GM12878 (cell line): ENCODE measurements around the gene CUL4A. TPM values are rescaled to one million over a fixed set of nuclear protein-coding genes. Genes with fewer than 3 reads are reported as not detected.

ENCODE experiments used
- ATAC-seq: fragments of 200-7000 bp; cut with Tn5 transposase; 3 replicates; pipeline ENCODE4 v1.9.1; 2020; ENCODE audit warnings: mild to moderate bottlenecking, moderate library complexity
- BruUV-seq: library from RNA; stranded (reverse); fragments of 400-500 nt; replicated peaks from 2 replicates; lab custom pipeline; 2021; lab: Mats Ljungman, UMichigan
- CTCF ChIA-PET: fragments of 300-600 bp; sonication (Branson Sonifier 250); formaldehyde crosslinking; extraction: SDS; loops from one replicate; lab custom pipeline; 2021; ENCODE audit warnings: inconsistent platforms; lab: Yijun Ruan, JAX
- POLR2A ChIA-PET: fragments of 350-600 bp; formaldehyde crosslinking; extraction: SDS; loops from one replicate; lab custom pipeline; 2021; ENCODE audit warnings: inconsistent platforms; lab: Charles Lee
- RAD21 ChIA-PET: fragments of 300-600 bp; sonication (Branson Sonifier 250); formaldehyde crosslinking; loops from one replicate; lab custom pipeline; 2023; ENCODE audit warnings: antibody characterized with exemption; ENCODE audit not compliant: unreplicated experiment; lab: Charles Lee
- SMC1A ChIA-PET: fragments of 300-600 bp; sonication (Branson Sonifier 250); formaldehyde crosslinking; loops from one replicate; lab custom pipeline; 2023; ENCODE audit not compliant: unreplicated experiment, uncharacterized antibody; lab: Charles Lee
- DNase-seq: peaks from one replicate; pipeline ENCODE4 v3.0.0-alpha.2; 2011; ENCODE audit warnings: low read depth, low spot score
- FAIRE-seq: peaks from 3 replicates; lab custom pipeline; 2011; peaks lifted over from hg19 to GRCh38; lab: Jason Lieb, UNC
- H2AFZ ChIP-seq: 2 replicates; pipeline ENCODE4 v1.6.0; 2011; ENCODE audit warnings: low read depth, low read length, control low read depth; ENCODE audit not compliant: control insufficient read depth
- H3K27ac ChIP-seq: 2 replicates; pipeline ENCODE4 v1.5.1; 2011; ENCODE audit warnings: control low read depth; ENCODE audit not compliant: control insufficient read depth, insufficient read depth
- H3K27me3 ChIP-seq, 2 experiments: replicated peaks in 1 of 2; 2 replicates each; pipeline versions ENCODE4 v1.6.0 to v1.6.1; 2011; ENCODE audit warnings: low read length in 1 of 2; ENCODE audit not compliant: control insufficient read depth in 2 of 2, insufficient read depth in 2 of 2
- H3K36me3 ChIP-seq, 2 experiments: 2 replicates each; pipeline ENCODE4 v1.5.1; 2011; ENCODE audit warnings: low read length in 1 of 2; ENCODE audit not compliant: control insufficient read depth in 2 of 2, insufficient read depth in 2 of 2
- H3K4me1 ChIP-seq: 2 replicates; pipeline ENCODE4 v1.6.1; 2011; ENCODE audit warnings: mild to moderate bottlenecking, low read length, moderate library complexity, mixed read lengths; ENCODE audit not compliant: control insufficient read depth, insufficient read depth
- H3K4me2 ChIP-seq: 2 replicates; pipeline ENCODE4 v1.6.0; 2011; ENCODE audit warnings: control low read depth; ENCODE audit not compliant: control insufficient read depth, insufficient read depth
- H3K4me3 ChIP-seq: fragments of 200-600 bp; sonication (generic); 2 replicates; pipeline ENCODE4 v1.5.1; 2016
- H3K79me2 ChIP-seq: 2 replicates; pipeline ENCODE4 v1.6.0; 2011; ENCODE audit warnings: low read length; ENCODE audit not compliant: control insufficient read depth, insufficient read depth
- H3K9ac ChIP-seq: 2 replicates; pipeline ENCODE4 v1.8.0; 2011; ENCODE audit warnings: low read length, control low read depth, mixed read lengths; ENCODE audit not compliant: control insufficient read depth, insufficient read depth
- H3K9me3 ChIP-seq: replicated peaks from 3 replicates; pipeline ENCODE4 v1.5.1; 2011; ENCODE audit warnings: mild to moderate bottlenecking, low read length; ENCODE audit not compliant: control insufficient read depth, insufficient read depth
- H4K20me1 ChIP-seq: 2 replicates; pipeline ENCODE4 v1.6.0; 2011; ENCODE audit not compliant: control insufficient read depth, insufficient read depth
- BMI1 ChIP-seq: fragments of 450-650 bp; IDR thresholded peaks from 2 replicates; pipeline ENCODE4 v1.6.1; 2016; ENCODE audit warnings: mild to moderate bottlenecking, moderate library complexity, borderline replicate concordance
- HCFC1 ChIP-seq: fragments of 150-350 bp; IDR thresholded peaks from 2 replicates; pipeline ENCODE4 v1.6.1; 2014; ENCODE audit warnings: low read length
- KAT2A ChIP-seq: conservative IDR thresholded peaks from 2 replicates; pipeline ENCODE4 v1.6.1; 2011; ENCODE audit warnings: low read depth, low read length; ENCODE audit not compliant: control insufficient read depth
- KDM1A ChIP-seq: fragments of 200-600 bp; sonication (generic); IDR thresholded peaks from 2 replicates; pipeline ENCODE4 v1.6.1; 2016; ENCODE audit warnings: borderline replicate concordance
- MYC ChIP-seq: IDR thresholded peaks from 2 replicates; pipeline ENCODE4 v1.6.1; 2011; ENCODE audit warnings: mild to moderate bottlenecking, low read length, moderate library complexity, inconsistent platforms; ENCODE audit not compliant: insufficient read depth, insufficient replicate concordance, insufficient read length, severe bottlenecking
- PML ChIP-seq: IDR thresholded peaks from 2 replicates; pipeline ENCODE4 v1.6.1; 2012; ENCODE audit warnings: low read length, inconsistent platforms
- RAD21 ChIP-seq: IDR thresholded peaks from 2 replicates; pipeline ENCODE4 v1.6.1; 2011; ENCODE audit warnings: mild to moderate bottlenecking, low read depth, low read length, moderate library complexity; ENCODE audit not compliant: insufficient read depth
- SMARCA5 ChIP-seq: fragments of 450-650 bp; IDR thresholded peaks from 2 replicates; pipeline ENCODE4 v1.6.1; 2017; ENCODE audit warnings: mild to moderate bottlenecking
- SRF ChIP-seq, 2 experiments: IDR thresholded peaks; 2 replicates each; pipeline ENCODE4 v1.6.1; 2011; ENCODE audit warnings: low read depth in 2 of 2, low read length in 2 of 2, mild to moderate bottlenecking in 1 of 2, moderate library complexity in 1 of 2
- ZBED1 ChIP-seq: IDR thresholded peaks from 2 replicates; pipeline ENCODE4 v1.6.1; 2016; ENCODE audit warnings: borderline replicate concordance
- ZNF274 ChIP-seq: IDR thresholded peaks from one replicate; pipeline ENCODE4 v1.8.0; 2011; ENCODE audit not compliant: insufficient read length, insufficient read depth
- whole genome bisulfite sequencing: methylation state at CpG from one replicate; pipeline ENCODE4 v1.1.6; 2016; ENCODE audit warnings: low lambda C conversion rate; ENCODE audit not compliant: insufficient replicate concordance, insufficient coverage; ENCODE audit errors: missing lambda C conversion rate; 5-methylcytosine and 5-hydroxymethylcytosine counted together
- in situ Hi-C: fragments of 300-500 bp; cut with MboI; formaldehyde crosslinking; loops from 9 replicates; pipeline ENCODE4 v1.14.3; 2018; ENCODE audit warnings: mixed read lengths
- intact Hi-C: fragments of 100-400 bp; cut with micrococcal nuclease; formaldehyde crosslinking; loops from one replicate; pipeline ENCODE4 v1.14.2; 2022; ENCODE audit not compliant: unreplicated experiment
- polyA plus RNA-seq, 11 experiments: library from polyadenylated mRNA; depleted of rRNA in 4 of 11; unstranded in 6 of 11; stranded (reverse) in 5 of 11; fragments of >200 nt; fragmentation: Nextera tagmentation in 4 of 11; fragmentation: Illumina TruSeq in 1 of 11; extraction: Ambion mirVana in 4 of 11; extraction: Trizol in 1 of 11; gene quantifications; 1 replicate in 1 of 11; 2 replicates in 10 of 11; pipeline versions ENCODE4 v1.2.1 to v1.2.3, GENCODE V29; 2011 to 2016; ENCODE audit warnings: inconsistent platforms in 2 of 11, missing spikeins in 2 of 11, low read depth in 1 of 11
- total RNA-seq, 4 experiments: library from RNA; depleted of rRNA in 3 of 4; stranded (reverse); fragments of >200 nt in 3 of 4; fragmentation: Illumina TruSeq in 1 of 4; extraction: Trizol in 1 of 4; gene quantifications; 2 replicates each; pipeline versions ENCODE4 v1.2.1 to v1.2.3, GENCODE V29; 2013 to 2021
- TF ChIP-seq, protein P1 (sequence below): fragments of 450-650 bp; IDR thresholded peaks from 2 replicates; pipeline ENCODE4 v1.6.1; 2017; ENCODE audit warnings: mild to moderate bottlenecking
- TF ChIP-seq, protein P2 (sequence below): fragments of 450-650 bp; IDR thresholded peaks from 2 replicates; pipeline ENCODE4 v1.6.1; 2017; ENCODE audit warnings: mild to moderate bottlenecking, moderate library complexity
- TF ChIP-seq, protein P3 (sequence below): fragments of 450-650 bp; conservative IDR thresholded peaks from 2 replicates; pipeline ENCODE4 v1.6.1; 2017; ENCODE audit warnings: mild to moderate bottlenecking, moderate library complexity

The CUL4A gene
- total and polyA plus RNA-seq, 10 of the 15 experiments (the other 5 are each of a cell fraction or from before 2014, with no cell fraction given) = 19.7 to 74.3 (median 55.6) TPM

DNA sequence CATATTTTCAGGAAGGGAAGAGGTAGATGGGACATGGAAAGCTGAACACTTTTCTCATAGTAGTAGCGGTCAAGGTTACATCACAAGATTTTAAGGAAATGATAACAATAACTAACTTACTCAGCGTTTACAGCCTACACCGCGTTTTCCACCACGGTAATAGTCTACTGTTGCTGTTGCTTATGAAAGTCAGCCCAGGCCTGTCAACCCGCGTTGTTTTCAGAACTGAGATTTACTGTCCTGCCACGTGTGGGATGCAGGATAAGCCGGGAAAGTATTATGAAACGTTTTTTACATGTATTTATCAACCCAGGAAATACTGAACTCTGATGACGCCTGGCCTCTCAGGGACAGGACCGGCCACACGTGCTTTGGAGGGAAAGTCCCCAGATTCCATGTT is 51.6 kb downstream of the CUL4A start:
- H3K27ac ChIP-seq = no peak overlapping the region
- no peak overlapping the region for H3K4me2 ChIP-seq
- H3K9me3 ChIP-seq = no peaks in the 10 kb centered on the region
- TF ChIP-seq, protein P1, sequence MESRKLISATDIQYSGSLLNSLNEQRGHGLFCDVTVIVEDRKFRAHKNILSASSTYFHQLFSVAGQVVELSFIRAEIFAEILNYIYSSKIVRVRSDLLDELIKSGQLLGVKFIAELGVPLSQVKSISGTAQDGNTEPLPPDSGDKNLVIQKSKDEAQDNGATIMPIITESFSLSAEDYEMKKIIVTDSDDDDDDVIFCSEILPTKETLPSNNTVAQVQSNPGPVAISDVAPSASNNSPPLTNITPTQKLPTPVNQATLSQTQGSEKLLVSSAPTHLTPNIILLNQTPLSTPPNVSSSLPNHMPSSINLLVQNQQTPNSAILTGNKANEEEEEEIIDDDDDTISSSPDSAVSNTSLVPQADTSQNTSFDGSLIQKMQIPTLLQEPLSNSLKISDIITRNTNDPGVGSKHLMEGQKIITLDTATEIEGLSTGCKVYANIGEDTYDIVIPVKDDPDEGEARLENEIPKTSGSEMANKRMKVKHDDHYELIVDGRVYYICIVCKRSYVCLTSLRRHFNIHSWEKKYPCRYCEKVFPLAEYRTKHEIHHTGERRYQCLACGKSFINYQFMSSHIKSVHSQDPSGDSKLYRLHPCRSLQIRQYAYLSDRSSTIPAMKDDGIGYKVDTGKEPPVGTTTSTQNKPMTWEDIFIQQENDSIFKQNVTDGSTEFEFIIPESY = no peak
- TF ChIP-seq, protein P2, sequence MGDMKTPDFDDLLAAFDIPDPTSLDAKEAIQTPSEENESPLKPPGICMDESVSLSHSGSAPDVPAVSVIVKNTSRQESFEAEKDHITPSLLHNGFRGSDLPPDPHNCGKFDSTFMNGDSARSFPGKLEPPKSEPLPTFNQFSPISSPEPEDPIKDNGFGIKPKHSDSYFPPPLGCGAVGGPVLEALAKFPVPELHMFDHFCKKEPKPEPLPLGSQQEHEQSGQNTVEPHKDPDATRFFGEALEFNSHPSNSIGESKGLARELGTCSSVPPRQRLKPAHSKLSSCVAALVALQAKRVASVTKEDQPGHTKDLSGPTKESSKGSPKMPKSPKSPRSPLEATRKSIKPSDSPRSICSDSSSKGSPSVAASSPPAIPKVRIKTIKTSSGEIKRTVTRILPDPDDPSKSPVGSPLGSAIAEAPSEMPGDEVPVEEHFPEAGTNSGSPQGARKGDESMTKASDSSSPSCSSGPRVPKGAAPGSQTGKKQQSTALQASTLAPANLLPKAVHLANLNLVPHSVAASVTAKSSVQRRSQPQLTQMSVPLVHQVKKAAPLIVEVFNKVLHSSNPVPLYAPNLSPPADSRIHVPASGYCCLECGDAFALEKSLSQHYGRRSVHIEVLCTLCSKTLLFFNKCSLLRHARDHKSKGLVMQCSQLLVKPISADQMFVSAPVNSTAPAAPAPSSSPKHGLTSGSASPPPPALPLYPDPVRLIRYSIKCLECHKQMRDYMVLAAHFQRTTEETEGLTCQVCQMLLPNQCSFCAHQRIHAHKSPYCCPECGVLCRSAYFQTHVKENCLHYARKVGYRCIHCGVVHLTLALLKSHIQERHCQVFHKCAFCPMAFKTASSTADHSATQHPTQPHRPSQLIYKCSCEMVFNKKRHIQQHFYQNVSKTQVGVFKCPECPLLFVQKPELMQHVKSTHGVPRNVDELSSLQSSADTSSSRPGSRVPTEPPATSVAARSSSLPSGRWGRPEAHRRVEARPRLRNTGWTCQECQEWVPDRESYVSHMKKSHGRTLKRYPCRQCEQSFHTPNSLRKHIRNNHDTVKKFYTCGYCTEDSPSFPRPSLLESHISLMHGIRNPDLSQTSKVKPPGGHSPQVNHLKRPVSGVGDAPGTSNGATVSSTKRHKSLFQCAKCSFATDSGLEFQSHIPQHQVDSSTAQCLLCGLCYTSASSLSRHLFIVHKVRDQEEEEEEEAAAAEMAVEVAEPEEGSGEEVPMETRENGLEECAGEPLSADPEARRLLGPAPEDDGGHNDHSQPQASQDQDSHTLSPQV = no peak
- no peak for TF ChIP-seq SMARCA5
- TF ChIP-seq ZBED1 = no peak
- no peak for TF ChIP-seq ZNF274
- TF ChIP-seq KAT2A = no peak
- TF ChIP-seq MYC = no peak
- TF ChIP-seq HCFC1 = no peak
- no peak for TF ChIP-seq RAD21
- no peak for TF ChIP-seq SRF (IDR thresholded peaks at IDR 0.05; ENCODE audit: low read depth in 2 of 2, low read length in 2 of 2)
- TF ChIP-seq, protein P3, sequence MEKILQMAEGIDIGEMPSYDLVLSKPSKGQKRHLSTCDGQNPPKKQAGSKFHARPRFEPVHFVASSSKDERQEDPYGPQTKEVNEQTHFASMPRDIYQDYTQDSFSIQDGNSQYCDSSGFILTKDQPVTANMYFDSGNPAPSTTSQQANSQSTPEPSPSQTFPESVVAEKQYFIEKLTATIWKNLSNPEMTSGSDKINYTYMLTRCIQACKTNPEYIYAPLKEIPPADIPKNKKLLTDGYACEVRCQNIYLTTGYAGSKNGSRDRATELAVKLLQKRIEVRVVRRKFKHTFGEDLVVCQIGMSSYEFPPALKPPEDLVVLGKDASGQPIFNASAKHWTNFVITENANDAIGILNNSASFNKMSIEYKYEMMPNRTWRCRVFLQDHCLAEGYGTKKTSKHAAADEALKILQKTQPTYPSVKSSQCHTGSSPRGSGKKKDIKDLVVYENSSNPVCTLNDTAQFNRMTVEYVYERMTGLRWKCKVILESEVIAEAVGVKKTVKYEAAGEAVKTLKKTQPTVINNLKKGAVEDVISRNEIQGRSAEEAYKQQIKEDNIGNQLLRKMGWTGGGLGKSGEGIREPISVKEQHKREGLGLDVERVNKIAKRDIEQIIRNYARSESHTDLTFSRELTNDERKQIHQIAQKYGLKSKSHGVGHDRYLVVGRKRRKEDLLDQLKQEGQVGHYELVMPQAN = no peak
- TF ChIP-seq BMI1 = no peak
- no peak for TF ChIP-seq KDM1A
- TF ChIP-seq PML = no peak
- in situ Hi-C loops (no loop called here), intact Hi-C loops (no loop called here)
- POLR2A ChIA-PET = no interaction called here
- peaks cover 7 to 13% of the 10 kb centered on the region in 2 experiments for H3K36me3 ChIP-seq
- DNase-seq = no peak
- H3K27me3 ChIP-seq = no peaks in the 10 kb centered on the region
- no peaks in the 10 kb centered on the region for H4K20me1 ChIP-seq
- no peaks in the 10 kb centered on the region for H3K79me2 ChIP-seq
- CTCF ChIA-PET = no interaction called here
- H3K9ac ChIP-seq = no peak overlapping the region
- no TSS peak for BruUV-seq
- ATAC-seq = no peak
- 84% methylated on average over 13 of the region's 13 CpGs for WGBS
- H3K4me3 ChIP-seq = no peak overlapping the region
- H2AFZ ChIP-seq = no peak overlapping the region
- H3K4me1 ChIP-seq = no peaks in the 10 kb centered on the region
- SMC1A ChIA-PET = no interaction called here
- no peak for FAIRE-seq
- RAD21 ChIA-PET = no interaction called here
